ENCODE data around the gene PSME2. TPM values are rescaled to one million over a fixed set of nuclear protein-coding genes. Genes with fewer than 3 reads are reported as not detected.

PSME2 gene
- total and polyA plus RNA-seq, 2 donors (not counting 1 experiment from before 2014, with no cell fraction given) = 132 to 148 TPM

GRCh38 chr14:24100197-24100981 is 46.0 kb downstream of the PSME2 start:
- H3K36me3 ChIP-seq (ENCODE audit: control insufficient read depth, insufficient read depth, low read length) = peaks cover 2% of the 10 kb centered on the region
- no peaks in the 10 kb centered on the region for H3K9me3 ChIP-seq (ENCODE audit: control insufficient read depth, insufficient read depth, low read depth, low read length)

GRCh38 chr14:24098927-24099813 is 47.2 kb downstream of the PSME2 start:
- Histone ChIP-seq H3K9me3 (ENCODE audit: control insufficient read depth, insufficient read depth, low read depth, low read length) (no peaks in the 10 kb centered on the region), H3K9ac (ENCODE audit: insufficient read depth, low read length) (no peak overlapping the region), H3K79me2 (ENCODE audit: control insufficient read depth, insufficient read depth, low read length) (no peaks in the 10 kb centered on the region), H3K36me3 (ENCODE audit: control insufficient read depth, insufficient read depth, low read length) (peaks cover 2% of the 10 kb centered on the region), H2AFZ (ENCODE audit: low read length) (no peak overlapping the region), H4K20me1 (ENCODE audit: control insufficient read depth, extremely low read depth, insufficient read depth, low read length) (no peaks in the 10 kb centered on the region), H3K27me3 (ENCODE audit: control insufficient read depth, insufficient read depth, low read length) (no peaks in the 10 kb centered on the region), H3K27ac (ENCODE audit: insufficient read depth, low read length) (no peak overlapping the region), H3K4me1 (ENCODE audit: control insufficient read depth, extremely low read depth, insufficient read depth, low read length) (peaks cover 2% of the 10 kb centered on the region), H3K4me2 (ENCODE audit: extremely low read depth, insufficient read depth, low read length) (no peak overlapping the region), H3K4me3 (replicated peaks in 1 of 4; ENCODE audit: control extremely low read depth in 1 of 4, insufficient read depth in 1 of 4, low read depth in 3 of 4, low read length in 4 of 4) (no peak overlapping the region)
- TF ChIP-seq EZH2 (IDR thresholded peaks at IDR 0.05; ENCODE audit: low read length, missing control alignments) = no peak
- TF ChIP-seq, protein P1, sequence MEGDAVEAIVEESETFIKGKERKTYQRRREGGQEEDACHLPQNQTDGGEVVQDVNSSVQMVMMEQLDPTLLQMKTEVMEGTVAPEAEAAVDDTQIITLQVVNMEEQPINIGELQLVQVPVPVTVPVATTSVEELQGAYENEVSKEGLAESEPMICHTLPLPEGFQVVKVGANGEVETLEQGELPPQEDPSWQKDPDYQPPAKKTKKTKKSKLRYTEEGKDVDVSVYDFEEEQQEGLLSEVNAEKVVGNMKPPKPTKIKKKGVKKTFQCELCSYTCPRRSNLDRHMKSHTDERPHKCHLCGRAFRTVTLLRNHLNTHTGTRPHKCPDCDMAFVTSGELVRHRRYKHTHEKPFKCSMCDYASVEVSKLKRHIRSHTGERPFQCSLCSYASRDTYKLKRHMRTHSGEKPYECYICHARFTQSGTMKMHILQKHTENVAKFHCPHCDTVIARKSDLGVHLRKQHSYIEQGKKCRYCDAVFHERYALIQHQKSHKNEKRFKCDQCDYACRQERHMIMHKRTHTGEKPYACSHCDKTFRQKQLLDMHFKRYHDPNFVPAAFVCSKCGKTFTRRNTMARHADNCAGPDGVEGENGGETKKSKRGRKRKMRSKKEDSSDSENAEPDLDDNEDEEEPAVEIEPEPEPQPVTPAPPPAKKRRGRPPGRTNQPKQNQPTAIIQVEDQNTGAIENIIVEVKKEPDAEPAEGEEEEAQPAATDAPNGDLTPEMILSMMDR (conservative IDR thresholded peaks at IDR 0.05 in 1 of 2, IDR thresholded peaks at IDR 0.05 in 1 of 2; ENCODE audit: low read depth in 1 of 2, low read length in 2 of 2) = no peak
- no peak for DNase-seq (ENCODE audit: low read depth in 2 of 2)

More at GRCh38 chr14:24100197-24100981, 46.0 kb downstream of the PSME2 start:
- H2AFZ ChIP-seq (ENCODE audit: low read length) = no peak overlapping the region
- no peak overlapping the region for H3K9ac ChIP-seq (ENCODE audit: insufficient read depth, low read length)
- H4K20me1 ChIP-seq (ENCODE audit: control insufficient read depth, extremely low read depth, insufficient read depth, low read length) = no peaks in the 10 kb centered on the region
- H3K4me1 ChIP-seq (ENCODE audit: control insufficient read depth, extremely low read depth, insufficient read depth, low read length) = peaks cover 1% of the 10 kb centered on the region
- no peak overlapping the region for H3K4me2 ChIP-seq (ENCODE audit: extremely low read depth, insufficient read depth, low read length)
- no peak overlapping the region for H3K4me3 ChIP-seq (replicated peaks in 1 of 4; ENCODE audit: control extremely low read depth in 1 of 4, insufficient read depth in 1 of 4, low read depth in 3 of 4, low read length in 4 of 4)
- H3K79me2 ChIP-seq (ENCODE audit: control insufficient read depth, insufficient read depth, low read length) = no peaks in the 10 kb centered on the region
- H3K27me3 ChIP-seq (ENCODE audit: control insufficient read depth, insufficient read depth, low read length) = no peaks in the 10 kb centered on the region
- no peak overlapping the region for H3K27ac ChIP-seq (ENCODE audit: insufficient read depth, low read length)
- TF ChIP-seq EZH2 (IDR thresholded peaks at IDR 0.05; ENCODE audit: low read length, missing control alignments) = no peak
- TF ChIP-seq, protein P1 (conservative IDR thresholded peaks at IDR 0.05 in 1 of 2, IDR thresholded peaks at IDR 0.05 in 1 of 2; ENCODE audit: low read depth in 1 of 2, low read length in 2 of 2) = no peak
- DNase-seq (ENCODE audit: low read depth in 2 of 2) = no peak

All from fibroblast of lung (primary cell).